ENCODE results near the gene R3HDML. TPM values are rescaled to one million over a fixed set of nuclear protein-coding genes. Genes with fewer than 3 reads are reported as not detected.

R3HDML gene
- total RNA-seq, 1 donor from 2014 or later: not detected

DNA sequence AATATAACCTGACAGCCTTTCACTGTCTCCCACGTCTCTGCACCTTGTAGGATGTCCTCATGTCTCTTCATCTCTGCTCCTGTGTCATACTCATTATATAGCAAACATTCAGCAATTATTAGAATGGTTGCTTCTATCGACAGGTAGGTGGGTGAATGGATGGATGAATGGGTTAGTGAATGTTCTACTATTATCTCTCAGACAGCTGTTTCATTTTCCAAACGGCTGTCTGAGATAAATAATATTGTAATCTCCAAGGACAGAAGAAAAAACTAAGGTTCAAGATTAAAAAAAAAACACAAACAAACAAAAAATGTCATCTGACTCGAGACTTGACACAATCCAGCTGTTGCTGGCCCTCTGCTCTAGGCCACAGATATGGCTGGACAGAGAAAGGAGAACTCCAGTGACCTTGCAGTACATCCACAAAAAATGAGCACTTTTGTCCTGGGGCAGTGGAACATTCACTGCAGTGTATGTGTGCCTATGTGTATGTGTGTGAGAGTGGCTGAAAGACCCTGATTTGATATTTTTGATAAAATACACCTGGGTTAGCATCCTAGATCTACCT, 20.8 kb downstream of the R3HDML start:
- Mint-ChIP-seq H3K4me3 (no peak overlapping the region), H3K36me3 (ENCODE audit: low read depth) (no peaks in the 10 kb centered on the region), H3K4me1 (ENCODE audit: low read depth) (no peaks in the 10 kb centered on the region), H3K27ac (no peak overlapping the region), H3K27me3 (ENCODE audit: insufficient read depth) (peaks cover 12% of the 10 kb centered on the region), H3K9me3 (no peaks in the 10 kb centered on the region)
- DNase-seq (ENCODE audit: low spot score): no peak
- intact Hi-C loops (cut with micrococcal nuclease): no loop called here

DNA sequence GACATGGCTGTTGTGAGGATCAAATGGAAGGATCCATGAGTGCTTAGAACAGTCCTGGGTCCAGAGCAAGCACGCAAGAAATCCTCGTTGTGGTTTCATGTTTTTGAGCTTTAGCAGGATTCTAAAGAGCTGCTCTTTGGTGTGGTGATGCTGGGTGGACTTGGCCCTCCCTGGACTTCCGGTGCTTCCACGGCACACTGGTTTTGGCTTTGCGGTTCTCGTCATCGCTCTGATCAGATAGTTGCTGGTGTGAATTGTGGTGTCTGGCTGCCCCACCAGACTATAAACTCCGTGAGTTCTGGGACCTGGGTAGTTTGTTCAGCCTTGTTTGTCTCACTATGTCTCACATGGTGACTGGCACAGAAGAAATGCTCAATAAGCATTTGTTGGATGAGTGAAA, 21.9 kb downstream of the R3HDML start:
- Mint-ChIP-seq H3K27ac (no peak overlapping the region), H3K36me3 (ENCODE audit: low read depth) (no peaks in the 10 kb centered on the region), H3K27me3 (ENCODE audit: insufficient read depth) (peaks cover 10% of the 10 kb centered on the region), H3K4me3 (no peak overlapping the region), H3K9me3 (no peaks in the 10 kb centered on the region), H3K4me1 (ENCODE audit: low read depth) (no peaks in the 10 kb centered on the region)
- no peak for DNase-seq (ENCODE audit: low spot score)
- intact Hi-C loops (cut with micrococcal nuclease): no loop called here

DNA sequence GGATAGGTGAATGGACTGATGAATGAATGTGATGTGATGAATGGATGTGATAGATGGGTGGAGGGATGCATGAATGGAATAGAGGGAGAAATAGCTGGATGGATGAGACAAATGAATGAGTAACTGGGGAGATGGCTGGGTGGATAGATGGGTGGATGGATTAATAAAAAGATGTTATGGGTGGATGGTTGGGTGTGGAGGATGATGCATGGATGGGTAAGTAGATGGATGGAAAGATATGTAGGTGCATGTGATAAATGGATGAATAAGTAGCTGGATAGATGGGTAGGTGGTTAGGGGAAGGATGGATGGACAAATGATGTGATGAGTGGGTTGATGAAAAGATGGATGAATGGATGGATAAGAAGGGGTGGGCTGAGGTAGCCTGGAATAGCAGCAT, 23.4 kb downstream of the R3HDML start:
- Mint-ChIP-seq H3K4me1 (ENCODE audit: low read depth) (no peaks in the 10 kb centered on the region), H3K36me3 (ENCODE audit: low read depth) (no peaks in the 10 kb centered on the region), H3K9me3 (no peaks in the 10 kb centered on the region), H3K4me3 (no peak overlapping the region), H3K27me3 (ENCODE audit: insufficient read depth) (peaks cover 12% of the 10 kb centered on the region), H3K27ac (no peak overlapping the region)
- intact Hi-C loops (cut with micrococcal nuclease): no loop called here
- DNase-seq (ENCODE audit: low spot score): no peak

DNA sequence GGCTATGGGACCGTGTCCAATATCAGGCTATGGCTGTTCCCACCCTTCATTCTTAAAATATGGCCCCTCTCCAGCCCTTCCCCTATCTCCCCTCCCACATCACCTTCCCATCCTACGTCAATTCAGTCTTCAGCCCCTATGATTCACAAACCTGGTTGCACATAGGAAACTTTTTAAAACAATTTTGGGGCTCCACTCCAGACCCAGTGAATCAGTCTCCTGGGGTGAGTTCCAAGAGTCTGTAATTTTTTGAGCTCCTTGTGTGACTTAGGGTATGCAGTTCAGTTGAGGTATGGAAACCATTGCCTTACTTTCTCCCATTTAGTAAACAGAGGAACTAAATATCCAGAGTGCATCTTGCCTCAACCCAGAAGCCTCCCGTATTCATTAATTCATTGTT, 24.2 kb downstream of the R3HDML start:
- intact Hi-C loops (cut with micrococcal nuclease): no loop called here
- Mint-ChIP-seq H3K4me3 (no peak overlapping the region), H3K9me3 (no peaks in the 10 kb centered on the region), H3K27me3 (ENCODE audit: insufficient read depth) (peaks cover 13% of the 10 kb centered on the region), H3K4me1 (ENCODE audit: low read depth) (no peaks in the 10 kb centered on the region), H3K36me3 (ENCODE audit: low read depth) (no peaks in the 10 kb centered on the region), H3K27ac (no peak overlapping the region)
- no peak for DNase-seq (ENCODE audit: low spot score)

DNA sequence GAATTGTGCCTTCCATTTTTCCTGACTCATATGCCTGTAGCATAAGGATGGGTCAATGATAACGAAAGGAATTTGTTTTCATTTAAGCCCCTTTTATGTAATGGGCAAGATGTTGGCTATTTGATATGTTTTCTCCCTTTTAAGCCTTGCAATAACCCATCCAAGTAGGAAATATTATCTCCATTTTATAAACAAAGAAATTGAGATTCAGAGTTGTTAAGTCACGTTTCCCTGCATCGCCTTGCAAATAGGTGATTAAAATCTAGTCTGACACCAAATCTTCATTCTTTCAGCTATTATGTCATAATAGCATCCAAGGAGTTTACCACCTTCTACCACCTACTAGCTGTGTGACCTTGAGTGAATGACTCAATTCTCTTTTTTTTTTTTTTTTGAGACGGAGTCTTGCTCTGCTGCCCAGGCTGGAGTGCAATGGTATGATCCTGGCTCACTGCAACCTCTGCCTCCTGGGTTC, 25.7 kb downstream of the R3HDML start:
- DNase-seq (ENCODE audit: low spot score): no peak
- Mint-ChIP-seq H3K27ac (no peak overlapping the region), H3K36me3 (ENCODE audit: low read depth) (no peaks in the 10 kb centered on the region), H3K4me1 (ENCODE audit: low read depth) (no peaks in the 10 kb centered on the region), H3K27me3 (ENCODE audit: insufficient read depth) (peaks cover 9% of the 10 kb centered on the region), H3K4me3 (no peak overlapping the region), H3K9me3 (no peaks in the 10 kb centered on the region)
- intact Hi-C loops (cut with micrococcal nuclease): no loop called here

DNA sequence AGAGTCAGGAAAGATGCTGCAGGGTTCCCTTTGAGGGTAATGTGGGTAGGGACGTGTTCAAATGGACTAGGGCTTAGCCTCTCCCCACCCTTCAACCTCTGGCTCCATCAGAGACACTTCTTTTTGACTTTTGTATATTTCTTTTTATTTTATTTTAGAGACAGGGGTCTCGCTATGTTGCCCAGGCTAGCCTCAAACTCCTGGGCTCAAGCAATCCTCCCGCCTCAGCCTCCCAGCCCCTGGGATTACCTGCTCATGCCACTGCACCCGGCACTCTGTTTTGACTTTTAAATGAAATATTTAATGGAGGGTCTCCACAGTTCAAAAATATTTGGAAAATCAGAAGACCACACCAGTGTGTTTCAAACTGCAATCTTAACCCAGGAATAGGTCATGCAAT, 27.2 kb downstream of the R3HDML start:
- Mint-ChIP-seq H3K9me3 (no peaks in the 10 kb centered on the region), H3K4me1 (ENCODE audit: low read depth) (no peaks in the 10 kb centered on the region), H3K4me3 (no peak overlapping the region), H3K36me3 (ENCODE audit: low read depth) (no peaks in the 10 kb centered on the region), H3K27me3 (ENCODE audit: insufficient read depth) (peaks cover 8% of the 10 kb centered on the region), H3K27ac (no peak overlapping the region)
- no peak for DNase-seq (ENCODE audit: low spot score)
- intact Hi-C loops (cut with micrococcal nuclease): no loop called here

DNA sequence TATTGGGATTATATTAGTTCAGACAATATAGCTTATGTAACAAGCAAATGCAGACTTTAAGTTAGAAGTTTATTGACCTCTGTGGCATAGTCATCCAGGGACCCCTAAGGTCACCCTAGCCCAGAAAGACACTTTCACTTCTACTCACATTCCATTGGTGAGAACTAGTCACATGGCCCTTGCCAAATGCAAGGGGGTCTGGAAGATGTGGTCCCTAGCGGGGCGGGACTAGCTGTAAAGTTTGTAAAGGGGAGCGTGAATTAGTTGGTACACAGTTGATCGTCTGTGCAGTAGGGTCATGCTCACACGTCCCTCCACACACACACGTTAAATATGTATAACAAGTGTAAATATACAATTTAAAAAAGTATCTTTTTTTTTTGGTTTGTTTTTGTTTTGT, 27.9 kb downstream of the R3HDML start:
- Mint-ChIP-seq H3K36me3 (ENCODE audit: low read depth) (no peaks in the 10 kb centered on the region), H3K27me3 (ENCODE audit: insufficient read depth) (peaks cover 8% of the 10 kb centered on the region), H3K4me1 (ENCODE audit: low read depth) (no peaks in the 10 kb centered on the region), H3K27ac (no peak overlapping the region), H3K4me3 (no peak overlapping the region), H3K9me3 (no peaks in the 10 kb centered on the region)
- no peak for DNase-seq (ENCODE audit: low spot score)
- intact Hi-C loops (cut with micrococcal nuclease): no loop called here

DNA sequence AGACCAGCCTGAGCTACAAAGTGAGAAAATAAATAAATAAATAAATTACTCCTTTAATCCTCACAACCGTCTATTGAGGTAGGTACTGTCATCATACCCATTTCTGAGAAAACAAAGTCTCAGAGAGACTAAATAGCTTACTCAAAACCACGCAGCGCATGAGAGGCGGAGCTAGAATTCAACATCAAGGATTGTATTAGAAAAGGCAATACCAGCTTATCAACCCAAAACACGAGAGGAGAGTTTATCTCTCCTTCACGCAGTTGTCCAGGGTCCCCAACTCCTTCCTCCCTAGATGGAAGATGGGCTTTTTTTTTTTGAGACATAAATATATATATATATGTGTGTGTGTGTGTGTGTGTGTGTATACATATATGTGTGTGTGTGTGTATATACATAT, 30.9 kb downstream of the R3HDML start:
- Mint-ChIP-seq H3K27ac (no peak overlapping the region), H3K4me3 (no peak overlapping the region), H3K4me1 (ENCODE audit: low read depth) (no peaks in the 10 kb centered on the region), H3K36me3 (ENCODE audit: low read depth) (no peaks in the 10 kb centered on the region), H3K27me3 (ENCODE audit: insufficient read depth) (peaks cover 13% of the 10 kb centered on the region), H3K9me3 (no peaks in the 10 kb centered on the region)
- DNase-seq (ENCODE audit: low spot score): no peak
- intact Hi-C loops (cut with micrococcal nuclease): no loop called here

DNA sequence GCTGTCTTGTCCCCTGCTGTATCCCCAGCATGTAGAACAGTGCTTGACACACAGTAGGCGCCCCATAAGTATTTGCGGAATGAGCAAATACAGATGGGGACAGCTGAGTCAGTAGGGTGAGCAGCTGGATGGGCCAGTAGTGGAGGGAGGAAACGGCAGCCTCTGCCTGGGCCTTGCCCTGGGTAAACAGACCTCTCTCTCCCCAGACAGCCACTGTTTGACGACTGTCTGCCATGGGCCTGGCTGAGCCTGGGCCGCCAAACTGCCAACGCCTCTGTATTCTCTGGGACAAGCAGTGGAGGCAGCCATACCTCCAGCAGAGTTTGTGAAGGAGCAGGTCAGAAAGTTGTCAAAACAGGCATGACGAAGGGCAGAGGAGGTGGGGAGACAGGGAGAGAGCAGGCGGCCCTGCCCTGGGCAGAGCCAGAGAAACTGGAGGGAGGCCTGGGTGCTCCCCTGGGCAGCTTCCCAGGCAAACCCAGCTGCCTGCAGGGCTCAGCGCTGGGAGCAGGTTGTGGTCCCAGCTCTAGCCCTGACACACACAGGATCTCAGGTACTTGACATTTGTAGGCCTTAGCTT, 33.9 kb downstream of the R3HDML start:
- Mint-ChIP-seq H3K27ac (no peak overlapping the region), H3K4me1 (ENCODE audit: low read depth) (no peaks in the 10 kb centered on the region), H3K9me3 (no peaks in the 10 kb centered on the region), H3K36me3 (ENCODE audit: low read depth) (no peaks in the 10 kb centered on the region), H3K27me3 (ENCODE audit: insufficient read depth) (peaks cover 11% of the 10 kb centered on the region), H3K4me3 (no peak overlapping the region)
- intact Hi-C loops (cut with micrococcal nuclease): no loop called here
- DNase-seq (ENCODE audit: low spot score): no peak

DNA sequence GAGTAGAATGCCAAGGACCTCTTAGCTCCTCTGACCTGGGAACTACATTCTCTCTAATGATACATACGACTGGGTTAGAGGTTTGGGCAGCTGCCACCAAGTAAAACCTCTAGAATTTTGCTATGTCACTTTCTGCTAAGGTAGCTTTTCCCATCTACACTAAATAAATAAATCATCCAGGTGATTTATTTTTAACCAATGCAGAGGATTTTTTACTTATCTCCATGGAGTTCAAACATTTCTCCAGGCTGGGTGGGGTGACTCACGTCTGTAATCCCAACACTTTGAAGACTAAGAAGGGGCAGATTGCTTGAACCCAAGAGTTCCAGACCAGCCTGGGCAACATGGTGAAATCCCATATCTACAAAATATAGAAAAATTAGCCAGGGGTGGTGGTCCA, 45.8 kb downstream of the R3HDML start:
- H3K27me3 Mint-ChIP-seq (ENCODE audit: insufficient read depth): peaks cover 4% of the 10 kb centered on the region
- intact Hi-C loops (cut with micrococcal nuclease): no loop called here

DNA sequence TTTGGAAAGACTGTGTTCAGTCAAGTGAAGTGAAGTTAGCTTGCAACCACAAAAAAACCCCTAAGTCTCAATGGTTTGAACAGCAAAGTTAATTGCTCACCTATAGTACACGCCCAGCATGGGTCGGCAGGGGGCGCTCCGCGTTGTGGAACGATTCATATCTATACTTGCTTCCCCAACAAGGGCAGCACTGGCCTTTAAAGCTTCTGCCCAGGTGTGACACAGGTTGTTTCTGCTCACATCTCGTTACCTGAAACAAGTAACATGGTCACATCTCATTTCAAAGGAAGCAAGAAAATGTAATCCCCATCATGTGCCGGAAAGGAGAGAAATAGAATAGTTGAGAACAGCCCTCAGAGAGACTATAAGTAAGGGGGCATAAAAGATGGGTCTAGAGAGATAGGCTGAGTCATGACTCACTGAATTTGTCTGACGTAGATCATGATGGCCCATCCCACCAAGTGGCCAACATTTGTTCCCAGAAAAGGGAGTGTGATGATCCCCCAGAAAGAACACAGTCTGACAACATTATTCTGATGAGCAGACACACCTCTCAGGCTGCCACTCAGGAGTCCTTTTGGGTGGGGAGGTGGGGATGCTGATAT, 47.7 kb downstream of the R3HDML start:
- Mint-ChIP-seq H3K27me3 (ENCODE audit: insufficient read depth) (peaks cover 9% of the 10 kb centered on the region), H3K4me1 (ENCODE audit: low read depth) (peaks cover 5% of the 10 kb centered on the region), H3K9me3 (no peaks in the 10 kb centered on the region), H3K27ac (no peak overlapping the region), H3K36me3 (ENCODE audit: low read depth) (no peaks in the 10 kb centered on the region), H3K4me3 (no peak overlapping the region)
- intact Hi-C loops (cut with micrococcal nuclease): loop anchor here (1.0 to 5.0 kb wide), 5 partner anchors 74 to 483 kb away; partner anchors contain the start of genes FITM2 and TTPAL
- DNase-seq (ENCODE audit: low spot score): peak; percentile 67

More for the DNA sequence above, 45.8 kb downstream of the R3HDML start:
- no peak overlapping the region for H3K4me3 Mint-ChIP-seq
- H3K36me3 Mint-ChIP-seq (ENCODE audit: low read depth): no peaks in the 10 kb centered on the region
- no peaks in the 10 kb centered on the region for H3K9me3 Mint-ChIP-seq
- no peaks in the 10 kb centered on the region for H3K4me1 Mint-ChIP-seq (ENCODE audit: low read depth)
- DNase-seq (ENCODE audit: low spot score): no peak
- no peak overlapping the region for H3K27ac Mint-ChIP-seq

DNA sequence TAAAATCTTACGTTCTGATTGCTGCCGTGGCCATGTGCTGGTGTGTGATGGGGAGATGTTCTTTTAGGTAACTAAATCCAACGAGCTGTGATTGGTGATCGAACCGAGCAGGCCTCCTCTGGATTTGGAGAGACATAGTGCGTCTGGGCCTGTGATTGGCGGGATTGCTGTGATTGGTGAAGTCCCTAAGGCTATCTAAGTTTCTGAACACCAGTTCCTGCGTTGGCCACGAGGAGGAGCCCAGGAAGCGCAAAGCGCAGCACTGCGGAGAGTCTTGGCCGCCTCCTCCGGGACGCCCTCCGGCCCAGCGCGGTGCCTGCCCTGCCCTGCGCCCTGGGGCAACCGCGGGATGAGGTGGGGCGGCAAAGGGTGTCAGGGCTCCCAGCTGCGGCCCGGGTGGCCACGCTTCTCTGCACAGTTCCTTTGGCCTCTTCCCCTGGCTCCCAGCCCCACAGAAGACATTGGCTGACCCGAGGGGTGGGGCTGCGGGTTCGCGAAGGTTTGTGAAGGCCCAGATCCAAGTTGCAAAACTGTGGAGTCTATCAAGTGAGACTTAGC, 51.7 kb downstream of the R3HDML start:
- Mint-ChIP-seq H3K9me3 (no peaks in the 10 kb centered on the region), H3K27ac (no peak overlapping the region), H3K4me1 (ENCODE audit: low read depth) (peaks cover 5% of the 10 kb centered on the region), H3K4me3 (peak overlapping the region; percentile 17), H3K27me3 (ENCODE audit: insufficient read depth) (peaks cover 6% of the 10 kb centered on the region), H3K36me3 (ENCODE audit: low read depth) (no peaks in the 10 kb centered on the region)
- peak; percentile 57 for DNase-seq (ENCODE audit: low spot score)
- intact Hi-C loops (cut with micrococcal nuclease): loop anchor here (1.0 to 5.0 kb wide), 5 partner anchors 73 to 345 kb away; partner anchors contain the start of genes SERINC3 and TTPAL

DNA sequence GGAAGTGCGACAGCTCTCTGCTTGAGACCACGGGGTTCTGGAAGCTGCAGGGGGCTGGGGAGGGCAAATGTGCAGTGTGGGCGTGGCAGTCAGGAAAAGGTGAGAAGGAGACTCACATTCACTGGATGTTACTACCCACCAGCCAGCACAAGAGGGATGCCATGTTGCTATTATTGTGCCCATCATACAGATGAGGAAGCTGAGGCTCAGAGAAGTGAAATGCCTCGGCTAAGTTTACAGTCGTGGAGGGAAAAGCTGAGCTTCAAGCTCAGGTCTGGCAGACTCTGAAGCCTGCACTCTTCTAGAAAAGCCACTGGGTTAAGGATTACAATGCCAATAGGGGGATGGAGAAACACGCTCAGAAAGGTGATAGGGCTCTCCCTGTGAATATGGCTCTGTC, 53.0 kb downstream of the R3HDML start:
- Mint-ChIP-seq H3K27ac (no peak overlapping the region), H3K27me3 (ENCODE audit: insufficient read depth) (peaks cover 7% of the 10 kb centered on the region), H3K36me3 (ENCODE audit: low read depth) (no peaks in the 10 kb centered on the region), H3K4me3 (no peak overlapping the region), H3K4me1 (ENCODE audit: low read depth) (peaks cover 5% of the 10 kb centered on the region), H3K9me3 (no peaks in the 10 kb centered on the region)
- intact Hi-C loops (cut with micrococcal nuclease): loop anchor here (5.0 kb wide), 1 partner anchor 87 kb away; the partner anchor contains the start of gene TTPAL
- DNase-seq (ENCODE audit: low spot score): no peak
